ENCODE measurements around the gene WDCP. TPM values are rescaled to one million over a fixed set of nuclear protein-coding genes. Genes with fewer than 3 reads are reported as not detected.

The WDCP gene
- total and polyA plus RNA-seq, 10 of the 15 experiments (the other 5 are each of a cell fraction or from before 2014, with no cell fraction given) = 5.5 to 21.3 (median 13.2) TPM

DNA sequence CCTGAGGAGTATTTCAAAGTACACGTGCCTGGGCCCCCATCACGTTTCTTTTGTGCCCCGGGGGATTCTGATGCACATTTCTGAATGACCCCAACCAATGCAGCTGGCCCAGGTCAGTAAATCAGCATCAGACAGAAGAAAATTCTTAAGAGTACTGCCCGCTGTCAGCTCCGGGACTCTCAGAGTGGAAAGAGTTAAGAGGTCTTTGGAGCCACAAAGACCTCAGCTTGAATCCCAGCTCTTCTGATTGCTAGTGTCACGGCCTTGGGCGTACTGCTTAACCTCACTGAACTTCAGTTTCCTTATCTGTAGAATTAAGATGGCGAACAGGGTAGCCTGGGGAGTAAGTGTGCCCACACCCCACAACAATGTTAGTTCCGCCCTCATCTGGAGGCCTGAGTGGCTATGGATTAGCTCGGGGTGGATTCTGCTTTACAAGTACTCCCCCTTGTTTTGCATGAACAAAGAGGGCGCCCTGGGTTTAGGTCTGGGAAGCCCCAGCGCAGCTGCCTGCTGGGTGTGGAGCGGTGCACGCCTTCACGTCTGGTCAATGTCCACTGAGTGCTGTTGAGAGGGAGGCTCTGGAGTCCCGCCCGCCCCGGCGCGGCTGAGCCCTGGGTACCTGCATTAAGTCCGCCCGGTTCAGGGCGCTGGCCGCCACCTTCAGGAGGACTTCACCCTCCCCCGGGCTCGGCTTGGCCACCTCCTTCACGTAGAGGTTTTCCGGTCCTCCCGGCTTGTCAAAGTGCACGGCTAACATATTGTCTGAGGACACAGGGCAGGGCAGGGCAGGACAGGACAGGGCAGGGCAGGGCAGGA, 36.6 kb upstream of the WDCP start (continued):
- TF ChIP-seq, protein P1, sequence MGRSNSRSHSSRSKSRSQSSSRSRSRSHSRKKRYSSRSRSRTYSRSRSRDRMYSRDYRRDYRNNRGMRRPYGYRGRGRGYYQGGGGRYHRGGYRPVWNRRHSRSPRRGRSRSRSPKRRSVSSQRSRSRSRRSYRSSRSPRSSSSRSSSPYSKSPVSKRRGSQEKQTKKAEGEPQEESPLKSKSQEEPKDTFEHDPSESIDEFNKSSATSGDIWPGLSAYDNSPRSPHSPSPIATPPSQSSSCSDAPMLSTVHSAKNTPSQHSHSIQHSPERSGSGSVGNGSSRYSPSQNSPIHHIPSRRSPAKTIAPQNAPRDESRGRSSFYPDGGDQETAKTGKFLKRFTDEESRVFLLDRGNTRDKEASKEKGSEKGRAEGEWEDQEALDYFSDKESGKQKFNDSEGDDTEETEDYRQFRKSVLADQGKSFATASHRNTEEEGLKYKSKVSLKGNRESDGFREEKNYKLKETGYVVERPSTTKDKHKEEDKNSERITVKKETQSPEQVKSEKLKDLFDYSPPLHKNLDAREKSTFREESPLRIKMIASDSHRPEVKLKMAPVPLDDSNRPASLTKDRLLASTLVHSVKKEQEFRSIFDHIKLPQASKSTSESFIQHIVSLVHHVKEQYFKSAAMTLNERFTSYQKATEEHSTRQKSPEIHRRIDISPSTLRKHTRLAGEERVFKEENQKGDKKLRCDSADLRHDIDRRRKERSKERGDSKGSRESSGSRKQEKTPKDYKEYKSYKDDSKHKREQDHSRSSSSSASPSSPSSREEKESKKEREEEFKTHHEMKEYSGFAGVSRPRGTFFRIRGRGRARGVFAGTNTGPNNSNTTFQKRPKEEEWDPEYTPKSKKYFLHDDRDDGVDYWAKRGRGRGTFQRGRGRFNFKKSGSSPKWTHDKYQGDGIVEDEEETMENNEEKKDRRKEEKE (IDR thresholded peaks at IDR 0.05) = no peak
- TF ChIP-seq ZSCAN29 (IDR thresholded peaks at IDR 0.05) = no peak
- no peak for TF ChIP-seq CBFB (IDR thresholded peaks at IDR 0.05; ENCODE audit: low read depth)
- peak; percentile 58; the same call in 1 of the 2 replicates for TF ChIP-seq NBN (IDR thresholded peaks at IDR 0.05)
- TF ChIP-seq, protein P2, sequence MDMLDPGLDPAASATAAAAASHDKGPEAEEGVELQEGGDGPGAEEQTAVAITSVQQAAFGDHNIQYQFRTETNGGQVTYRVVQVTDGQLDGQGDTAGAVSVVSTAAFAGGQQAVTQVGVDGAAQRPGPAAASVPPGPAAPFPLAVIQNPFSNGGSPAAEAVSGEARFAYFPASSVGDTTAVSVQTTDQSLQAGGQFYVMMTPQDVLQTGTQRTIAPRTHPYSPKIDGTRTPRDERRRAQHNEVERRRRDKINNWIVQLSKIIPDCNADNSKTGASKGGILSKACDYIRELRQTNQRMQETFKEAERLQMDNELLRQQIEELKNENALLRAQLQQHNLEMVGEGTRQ (IDR thresholded peaks at IDR 0.05; ENCODE audit: borderline replicate concordance, low read depth, low read length) = no peak
- TF ChIP-seq KDM1A (IDR thresholded peaks at IDR 0.05; ENCODE audit: borderline replicate concordance) = no peak
- peak; percentile 67 for TF ChIP-seq PML (IDR thresholded peaks at IDR 0.05; ENCODE audit: low read length)
- TF ChIP-seq RFX5 (IDR thresholded peaks at IDR 0.05; ENCODE audit: low read depth, low read length) = no peak
- no peak for TF ChIP-seq IKZF1 (conservative IDR thresholded peaks at IDR 0.05)
- TF ChIP-seq TARDBP (IDR thresholded peaks at IDR 0.05; ENCODE audit: borderline replicate concordance) = no peak
- no peak for TF ChIP-seq ESRRA (IDR thresholded peaks at IDR 0.05; ENCODE audit: low read length)
- TF ChIP-seq ASH2L (IDR thresholded peaks at IDR 0.05; ENCODE audit: borderline replicate concordance, low read depth) = no peak
- TF ChIP-seq, protein P3, sequence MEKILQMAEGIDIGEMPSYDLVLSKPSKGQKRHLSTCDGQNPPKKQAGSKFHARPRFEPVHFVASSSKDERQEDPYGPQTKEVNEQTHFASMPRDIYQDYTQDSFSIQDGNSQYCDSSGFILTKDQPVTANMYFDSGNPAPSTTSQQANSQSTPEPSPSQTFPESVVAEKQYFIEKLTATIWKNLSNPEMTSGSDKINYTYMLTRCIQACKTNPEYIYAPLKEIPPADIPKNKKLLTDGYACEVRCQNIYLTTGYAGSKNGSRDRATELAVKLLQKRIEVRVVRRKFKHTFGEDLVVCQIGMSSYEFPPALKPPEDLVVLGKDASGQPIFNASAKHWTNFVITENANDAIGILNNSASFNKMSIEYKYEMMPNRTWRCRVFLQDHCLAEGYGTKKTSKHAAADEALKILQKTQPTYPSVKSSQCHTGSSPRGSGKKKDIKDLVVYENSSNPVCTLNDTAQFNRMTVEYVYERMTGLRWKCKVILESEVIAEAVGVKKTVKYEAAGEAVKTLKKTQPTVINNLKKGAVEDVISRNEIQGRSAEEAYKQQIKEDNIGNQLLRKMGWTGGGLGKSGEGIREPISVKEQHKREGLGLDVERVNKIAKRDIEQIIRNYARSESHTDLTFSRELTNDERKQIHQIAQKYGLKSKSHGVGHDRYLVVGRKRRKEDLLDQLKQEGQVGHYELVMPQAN (conservative IDR thresholded peaks at IDR 0.05) = peak; percentile 90
- TF ChIP-seq SUPT20H (IDR thresholded peaks at IDR 0.05; ENCODE audit: borderline replicate concordance, control insufficient read depth, low read depth, low read length) = no peak
- TF ChIP-seq ZNF217 (IDR thresholded peaks at IDR 0.05) = no peak
- no peak for TF ChIP-seq STAT1 (conservative IDR thresholded peaks at IDR 0.05)
- TF ChIP-seq NFXL1 (IDR thresholded peaks at IDR 0.05; ENCODE audit: borderline replicate concordance) = no peak
- TF ChIP-seq RB1 (IDR thresholded peaks at IDR 0.05; ENCODE audit: borderline replicate concordance) = no peak
- TF ChIP-seq SP1 (IDR thresholded peaks at IDR 0.05; ENCODE audit: low read depth, low read length) = no peak
- TF ChIP-seq, protein P4, sequence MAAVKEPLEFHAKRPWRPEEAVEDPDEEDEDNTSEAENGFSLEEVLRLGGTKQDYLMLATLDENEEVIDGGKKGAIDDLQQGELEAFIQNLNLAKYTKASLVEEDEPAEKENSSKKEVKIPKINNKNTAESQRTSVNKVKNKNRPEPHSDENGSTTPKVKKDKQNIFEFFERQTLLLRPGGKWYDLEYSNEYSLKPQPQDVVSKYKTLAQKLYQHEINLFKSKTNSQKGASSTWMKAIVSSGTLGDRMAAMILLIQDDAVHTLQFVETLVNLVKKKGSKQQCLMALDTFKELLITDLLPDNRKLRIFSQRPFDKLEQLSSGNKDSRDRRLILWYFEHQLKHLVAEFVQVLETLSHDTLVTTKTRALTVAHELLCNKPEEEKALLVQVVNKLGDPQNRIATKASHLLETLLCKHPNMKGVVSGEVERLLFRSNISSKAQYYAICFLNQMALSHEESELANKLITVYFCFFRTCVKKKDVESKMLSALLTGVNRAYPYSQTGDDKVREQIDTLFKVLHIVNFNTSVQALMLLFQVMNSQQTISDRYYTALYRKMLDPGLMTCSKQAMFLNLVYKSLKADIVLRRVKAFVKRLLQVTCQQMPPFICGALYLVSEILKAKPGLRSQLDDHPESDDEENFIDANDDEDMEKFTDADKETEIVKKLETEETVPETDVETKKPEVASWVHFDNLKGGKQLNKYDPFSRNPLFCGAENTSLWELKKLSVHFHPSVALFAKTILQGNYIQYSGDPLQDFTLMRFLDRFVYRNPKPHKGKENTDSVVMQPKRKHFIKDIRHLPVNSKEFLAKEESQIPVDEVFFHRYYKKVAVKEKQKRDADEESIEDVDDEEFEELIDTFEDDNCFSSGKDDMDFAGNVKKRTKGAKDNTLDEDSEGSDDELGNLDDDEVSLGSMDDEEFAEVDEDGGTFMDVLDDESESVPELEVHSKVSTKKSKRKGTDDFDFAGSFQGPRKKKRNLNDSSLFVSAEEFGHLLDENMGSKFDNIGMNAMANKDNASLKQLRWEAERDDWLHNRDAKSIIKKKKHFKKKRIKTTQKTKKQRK (IDR thresholded peaks at IDR 0.05; ENCODE audit: low read depth, low read length) = no peak; the same call in 1 of the 2 replicates
- TF ChIP-seq CBX3 (IDR thresholded peaks at IDR 0.05; ENCODE audit: borderline replicate concordance, low read depth) = no peak

Measured in GM12878 (cell line).